ENCODE data around the gene KRTAP2-1. TPM values are rescaled to one million over a fixed set of nuclear protein-coding genes. Genes with fewer than 3 reads are reported as not detected.
"Not testable (repeated sequence)": the region's sequence is repeated elsewhere in the genome, so short reads cannot be mapped to it uniquely, and the experiment has no call there.

KRTAP2-1 gene
- total RNA-seq, 1 experiment from 2014 or later = not detected

GRCh38 chr17:41058741-41059140 is 11.6 kb upstream of the KRTAP2-1 start:
- TF ChIP-seq, protein P1, sequence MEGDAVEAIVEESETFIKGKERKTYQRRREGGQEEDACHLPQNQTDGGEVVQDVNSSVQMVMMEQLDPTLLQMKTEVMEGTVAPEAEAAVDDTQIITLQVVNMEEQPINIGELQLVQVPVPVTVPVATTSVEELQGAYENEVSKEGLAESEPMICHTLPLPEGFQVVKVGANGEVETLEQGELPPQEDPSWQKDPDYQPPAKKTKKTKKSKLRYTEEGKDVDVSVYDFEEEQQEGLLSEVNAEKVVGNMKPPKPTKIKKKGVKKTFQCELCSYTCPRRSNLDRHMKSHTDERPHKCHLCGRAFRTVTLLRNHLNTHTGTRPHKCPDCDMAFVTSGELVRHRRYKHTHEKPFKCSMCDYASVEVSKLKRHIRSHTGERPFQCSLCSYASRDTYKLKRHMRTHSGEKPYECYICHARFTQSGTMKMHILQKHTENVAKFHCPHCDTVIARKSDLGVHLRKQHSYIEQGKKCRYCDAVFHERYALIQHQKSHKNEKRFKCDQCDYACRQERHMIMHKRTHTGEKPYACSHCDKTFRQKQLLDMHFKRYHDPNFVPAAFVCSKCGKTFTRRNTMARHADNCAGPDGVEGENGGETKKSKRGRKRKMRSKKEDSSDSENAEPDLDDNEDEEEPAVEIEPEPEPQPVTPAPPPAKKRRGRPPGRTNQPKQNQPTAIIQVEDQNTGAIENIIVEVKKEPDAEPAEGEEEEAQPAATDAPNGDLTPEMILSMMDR (IDR thresholded peaks at IDR 0.05; ENCODE audit: insufficient read depth in 1 of 2, low read depth in 1 of 2, low read length in 1 of 2, severe bottlenecking in 1 of 2, unreplicated experiment in 1 of 2) = no peak
- no peak overlapping the region for H3K4me3 ChIP-seq (ENCODE audit: low read depth, low read length)
- Mint-ChIP-seq H3K4me1 (ENCODE audit: low read depth, unreplicated experiment) (peaks cover 46% of the 10 kb centered on the region), H3K36me3 (ENCODE audit: insufficient read depth, unreplicated experiment) (peaks cover 13% of the 10 kb centered on the region), H3K27me3 (ENCODE audit: insufficient read depth, unreplicated experiment) (no peaks in the 10 kb centered on the region), H3K27ac (ENCODE audit: unreplicated experiment) (peak overlapping the region; percentile 76), H3K4me3 (ENCODE audit: unreplicated experiment) (peak overlapping the region; percentile 68), H3K9me3 (ENCODE audit: unreplicated experiment) (peaks cover 9% of the 10 kb centered on the region)
- no peaks in the 10 kb centered on the region for H3K27me3 ChIP-seq (replicated peaks; ENCODE audit: control insufficient read depth, insufficient read depth, low read length)
- ChIA-PET POLR2A (interaction anchor here (0.6 to 1.9 kb wide), 7 partner anchors 10 to 202 kb away, joined by 4 to 10 read pairs (median 5); partner anchors contain the start of genes KRTAP3-1 and KRTAP4-1), CTCF (interaction anchor here (0.6 to 1.4 kb wide), 7 partner anchors 9 to 490 kb away, joined by 3 to 8 read pairs (median 3); no protein-coding TSS in a partner anchor)
- peaks cover 53% of the 10 kb centered on the region for H3K4me1 ChIP-seq
- peaks cover 5% of the 10 kb centered on the region; the same call in 1 of the 2 replicates for H3K9me3 ChIP-seq
- no TSS peak for BruUV-seq (replicated peaks)
- no peaks in the 10 kb centered on the region for H3K36me3 ChIP-seq (ENCODE audit: control insufficient read depth, insufficient read depth, low read length)
- intact Hi-C loops (cut with micrococcal nuclease; ENCODE audit: unreplicated experiment) = loop anchor here (1.0 kb wide), 3 partner anchors 49 to 149 kb away; partner anchors contain the start of gene KRTAP3-1
- no peak for DNase-seq

GRCh38 chr17:41057547-41057946 is 10.4 kb upstream of the KRTAP2-1 start:
- peaks cover 53% of the 10 kb centered on the region for H3K4me1 ChIP-seq
- peaks cover 13% of the 10 kb centered on the region for H3K9me3 ChIP-seq
- Mint-ChIP-seq H3K4me3 (ENCODE audit: unreplicated experiment) (no peak overlapping the region), H3K27ac (ENCODE audit: unreplicated experiment) (peak overlapping the region; percentile 76), H3K4me1 (ENCODE audit: low read depth, unreplicated experiment) (peaks cover 46% of the 10 kb centered on the region), H3K9me3 (ENCODE audit: unreplicated experiment) (peaks cover 10% of the 10 kb centered on the region), H3K36me3 (ENCODE audit: insufficient read depth, unreplicated experiment) (peaks cover 13% of the 10 kb centered on the region), H3K27me3 (ENCODE audit: insufficient read depth, unreplicated experiment) (no peaks in the 10 kb centered on the region)
- TF ChIP-seq, protein P1 (IDR thresholded peaks at IDR 0.05; ENCODE audit: insufficient read depth in 1 of 2, low read depth in 1 of 2, low read length in 1 of 2, severe bottlenecking in 1 of 2, unreplicated experiment in 1 of 2) = no peak
- BruUV-seq (replicated peaks) = no TSS peak
- no peaks in the 10 kb centered on the region for H3K36me3 ChIP-seq (ENCODE audit: control insufficient read depth, insufficient read depth, low read length)
- H3K27me3 ChIP-seq (replicated peaks; ENCODE audit: control insufficient read depth, insufficient read depth, low read length) = no peaks in the 10 kb centered on the region
- no peak for DNase-seq
- no peak overlapping the region for H3K4me3 ChIP-seq (ENCODE audit: low read depth, low read length)
- CTCF ChIA-PET = no interaction called here
- POLR2A ChIA-PET = no interaction called here
- intact Hi-C loops (cut with micrococcal nuclease; ENCODE audit: unreplicated experiment) = no loop called here

- H3K27me3 Mint-ChIP-seq (ENCODE audit: insufficient read depth, unreplicated experiment); H3K9me3 ChIP-seq; H3K27me3 ChIP-seq (replicated peaks; ENCODE audit: control insufficient read depth, insufficient read depth, low read length); DNase-seq; BruUV-seq (replicated peaks); CTCF ChIA-PET; H3K36me3 ChIP-seq (ENCODE audit: control insufficient read depth, insufficient read depth, low read length); H3K4me3 Mint-ChIP-seq (ENCODE audit: unreplicated experiment); intact Hi-C loops (cut with micrococcal nuclease; ENCODE audit: unreplicated experiment); H3K9me3 Mint-ChIP-seq (ENCODE audit: unreplicated experiment); H3K4me3 ChIP-seq (ENCODE audit: low read depth, low read length); POLR2A ChIA-PET: not testable (repeated sequence)
- Mint-ChIP-seq H3K36me3 (ENCODE audit: insufficient read depth, unreplicated experiment) (peaks cover 18% of the 10 kb centered on the region), H3K27ac (ENCODE audit: unreplicated experiment) (peak within 1 kb of the TSS; percentile 53), H3K4me1 (ENCODE audit: low read depth, unreplicated experiment) (peaks cover 33% of the 10 kb centered on the region)
- peaks cover 29% of the 10 kb centered on the region for H3K4me1 ChIP-seq
These were observed 8.0 kb upstream of the KRTAP2-1 start, which contains the start of gene KRTAP2-2 for GRCh38 chr17:41055130-41055529. Gene KRTAP2-2, minus strand, starts transcription at chr17:41055230. Its CDS starts 19 bp downstream, at chr17:41055211.

DNA sequence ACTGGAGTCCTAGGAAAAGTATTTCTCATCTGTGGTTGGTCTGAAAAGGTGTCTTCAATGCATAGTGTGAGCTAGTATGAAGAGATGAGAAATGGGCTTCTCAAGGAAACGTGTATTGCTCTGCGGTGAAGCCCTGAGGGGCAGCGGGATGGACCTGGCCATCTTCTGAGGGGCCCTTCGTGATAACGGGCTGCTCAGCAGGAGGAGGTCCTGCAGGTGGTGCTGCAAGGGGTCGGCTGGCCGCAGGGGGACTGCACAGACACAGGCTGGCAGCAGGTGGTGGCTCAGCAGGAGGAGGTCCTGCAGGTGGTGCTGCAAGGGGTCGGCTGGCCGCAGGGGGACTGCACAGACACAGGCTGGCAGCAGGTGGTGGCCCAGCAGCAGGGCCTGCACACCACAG is 7.4 kb upstream of the KRTAP2-1 start:
- H3K4me3 ChIP-seq (ENCODE audit: low read depth, low read length); H3K27me3 ChIP-seq (replicated peaks; ENCODE audit: control insufficient read depth, insufficient read depth, low read length); DNase-seq; H3K27me3 Mint-ChIP-seq (ENCODE audit: insufficient read depth, unreplicated experiment); H3K36me3 ChIP-seq (ENCODE audit: control insufficient read depth, insufficient read depth, low read length); intact Hi-C loops (cut with micrococcal nuclease; ENCODE audit: unreplicated experiment); POLR2A ChIA-PET; H3K9me3 ChIP-seq; H3K4me3 Mint-ChIP-seq (ENCODE audit: unreplicated experiment); H3K9me3 Mint-ChIP-seq (ENCODE audit: unreplicated experiment); BruUV-seq (replicated peaks); CTCF ChIA-PET: not testable (repeated sequence)
- peak overlapping the region; percentile 53 for H3K27ac Mint-ChIP-seq (ENCODE audit: unreplicated experiment)
- H3K36me3 Mint-ChIP-seq (ENCODE audit: insufficient read depth, unreplicated experiment) = peaks cover 16% of the 10 kb centered on the region
- peaks cover 32% of the 10 kb centered on the region for H3K4me1 Mint-ChIP-seq (ENCODE audit: low read depth, unreplicated experiment)
- H3K4me1 ChIP-seq = peaks cover 28% of the 10 kb centered on the region
